ENCODE data around the gene WDR43.

- TF ChIP-seq CTCF (IDR thresholded peaks at IDR 0.05) (no peak), POLR2A (IDR thresholded peaks at IDR 0.05) (no peak)
These were observed 61.0 kb downstream of the WDR43 start for GRCh38 chr2:28955467-28955866.

All from sigmoid colon (tissue), 3 donors.